ENCODE results near the gene BOK. TPM values are rescaled to one million over a fixed set of nuclear protein-coding genes. Genes with fewer than 3 reads are reported as not detected.

The BOK gene
- total and polyA plus RNA-seq, 2 of the 4 experiments (the other 2 are of a cell fraction) = 13.3 to 34.4 TPM

- Histone ChIP-seq H3K23ac (ENCODE audit: low read depth, low read length) (no peak overlapping the region), H3K9me1 (ENCODE audit: insufficient read depth, low read length) (peaks cover 10% of the 10 kb centered on the region; the same call in 1 of the 2 replicates), H4K5ac (ENCODE audit: low read depth, low read length) (no peak overlapping the region), H4K20me1 (ENCODE audit: insufficient read depth, low read length) (peaks cover 53% of the 10 kb centered on the region), H2BK15ac (ENCODE audit: low read depth, low read length) (no peak overlapping the region), H2BK120ac (ENCODE audit: low read depth, low read length) (no peak overlapping the region), H3K4me1 (ENCODE audit: control insufficient read depth, insufficient read depth, low read length) (no peaks in the 10 kb centered on the region), H2BK5ac (ENCODE audit: low read depth, low read length, poor library complexity, severe bottlenecking) (no peak overlapping the region), H3K27me3 (ENCODE audit: control insufficient read depth, insufficient read depth, low read length) (no peaks in the 10 kb centered on the region), H4K8ac (ENCODE audit: low read depth in 2 of 2, low read length in 2 of 2) (no peak overlapping the region), H3K36me3 (ENCODE audit: control insufficient read depth, insufficient read depth, low read length) (peaks cover 9% of the 10 kb centered on the region), H3K4me2 (ENCODE audit: low read depth, low read length) (no peak overlapping the region), H3K27ac (ENCODE audit: insufficient read depth, low read length) (no peak overlapping the region), H3K56ac (ENCODE audit: extremely low read depth, insufficient read depth, low read length) (no peak overlapping the region), H2BK20ac (ENCODE audit: low read depth, low read length) (no peak overlapping the region), H3K4ac (ENCODE audit: low read depth, low read length) (no peak overlapping the region), H4K91ac (ENCODE audit: insufficient read depth, low read depth, low read length) (no peak overlapping the region), H3K9ac (ENCODE audit: low read depth, low read length) (no peak overlapping the region), H2AFZ (replicated peaks; ENCODE audit: low read length, poor library complexity) (no peak overlapping the region), H3K18ac (ENCODE audit: low read depth, low read length) (no peak overlapping the region), H3K4me3 (ENCODE audit: insufficient read depth, low read depth, low read length) (no peak overlapping the region), H2AK5ac (ENCODE audit: low read depth, low read length) (no peak overlapping the region), H3K14ac (replicated peaks; ENCODE audit: low read depth, low read length) (no peak overlapping the region), H2AK9ac (replicated peaks; ENCODE audit: low read depth, low read length, poor library complexity) (no peak overlapping the region), H3K79me1 (ENCODE audit: low read depth in 1 of 2, low read length in 2 of 2) (peaks cover 33 to 76% of the 10 kb centered on the region in 2 experiments), H3K9me3 (ENCODE audit: control insufficient read depth, insufficient read depth, low read length) (no peaks in the 10 kb centered on the region)
- 96 to 100% methylated on average over 5 to 18 of the region's 20 CpGs for WGBS, 2 experiments (ENCODE audit: extremely low coverage in 2 of 2, insufficient read length in 1 of 2)
- in situ Hi-C loops (cut with MboI; ENCODE audit: low sequenced_read_pairs) = no loop called here
- no peak for TF ChIP-seq RFX5 (IDR thresholded peaks at IDR 0.05; ENCODE audit: low read depth, low read length)
- peak; percentile 12; the same call in 1 of the 2 replicates for TF ChIP-seq FOS (IDR thresholded peaks at IDR 0.05; ENCODE audit: low read depth, low read length)
- no peak for TF ChIP-seq SMC3 (IDR thresholded peaks at IDR 0.05; ENCODE audit: low read depth, low read length)
- TF ChIP-seq BHLHE40 (IDR thresholded peaks at IDR 0.05; ENCODE audit: low read depth, low read length) = no peak
- ChIA-PET POLR2A (ENCODE audit: unreplicated experiment) (no interaction called here), CTCF (no interaction called here)
- intact Hi-C loops (cut with micrococcal nuclease) = no loop called here
- BruUV-seq (replicated peaks) = no TSS peak
- no peak for ATAC-seq (ENCODE audit: low read depth)
- dilution Hi-C loops (cut with HindIII; ENCODE audit: low sequenced_read_pairs, unreplicated experiment) = no loop called here
- no peak for DNase-seq
Observed at GRCh38 chr2:241619597-241620418, 61.3 kb downstream of the BOK start.
